GM19035 (cell line): ENCODE results near the gene PSMA2.

Experiments used
- ATAC-seq: cut with Tn5 transposase; IDR thresholded peaks from one replicate; pipeline ENCODE4 v1.9.1; 2021; ENCODE audit not compliant: unreplicated experiment

Gene PSMA2

DNA sequence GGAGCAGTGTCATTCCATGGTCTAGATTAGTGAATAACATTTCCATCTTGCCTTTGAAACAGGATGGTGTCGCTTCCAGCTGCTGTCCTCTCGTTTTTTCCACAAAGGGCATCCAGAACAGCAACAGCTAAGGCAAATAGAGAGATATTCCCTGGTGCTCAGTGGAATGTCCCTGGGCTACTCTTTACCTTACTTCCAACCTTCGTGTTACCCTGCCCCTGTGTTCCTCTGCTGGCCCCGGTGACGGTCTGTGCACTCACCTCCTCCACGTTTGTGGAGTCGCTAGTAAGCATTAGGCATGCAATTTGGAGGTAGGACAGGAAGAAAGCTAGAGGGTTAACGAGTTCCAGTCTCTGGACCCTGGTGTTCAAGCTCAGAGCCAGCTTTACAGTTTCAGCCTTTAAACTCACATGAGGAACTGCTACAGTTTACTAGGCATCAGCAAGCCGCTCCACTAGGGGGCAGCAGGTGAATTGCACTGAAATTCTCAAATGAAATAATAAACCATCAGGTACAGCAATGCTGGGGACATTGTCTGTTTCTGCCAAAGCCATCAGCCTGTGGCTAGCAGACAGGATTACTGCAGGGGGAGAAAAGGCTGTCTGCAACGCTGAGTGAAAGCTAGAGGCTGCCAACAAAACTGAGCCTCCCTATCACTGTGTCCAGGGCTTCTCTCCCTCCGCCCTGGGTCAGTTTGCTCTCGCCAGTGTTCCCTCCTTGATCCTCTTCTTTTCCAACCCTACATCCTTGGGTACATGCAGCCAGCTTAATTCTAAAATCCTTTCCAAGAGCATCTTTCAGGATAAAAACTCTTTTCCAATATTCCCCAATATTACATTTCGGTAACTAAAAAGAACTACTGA is 9.2 kb upstream of the PSMA2 start:
- no peak for ATAC-seq

DNA sequence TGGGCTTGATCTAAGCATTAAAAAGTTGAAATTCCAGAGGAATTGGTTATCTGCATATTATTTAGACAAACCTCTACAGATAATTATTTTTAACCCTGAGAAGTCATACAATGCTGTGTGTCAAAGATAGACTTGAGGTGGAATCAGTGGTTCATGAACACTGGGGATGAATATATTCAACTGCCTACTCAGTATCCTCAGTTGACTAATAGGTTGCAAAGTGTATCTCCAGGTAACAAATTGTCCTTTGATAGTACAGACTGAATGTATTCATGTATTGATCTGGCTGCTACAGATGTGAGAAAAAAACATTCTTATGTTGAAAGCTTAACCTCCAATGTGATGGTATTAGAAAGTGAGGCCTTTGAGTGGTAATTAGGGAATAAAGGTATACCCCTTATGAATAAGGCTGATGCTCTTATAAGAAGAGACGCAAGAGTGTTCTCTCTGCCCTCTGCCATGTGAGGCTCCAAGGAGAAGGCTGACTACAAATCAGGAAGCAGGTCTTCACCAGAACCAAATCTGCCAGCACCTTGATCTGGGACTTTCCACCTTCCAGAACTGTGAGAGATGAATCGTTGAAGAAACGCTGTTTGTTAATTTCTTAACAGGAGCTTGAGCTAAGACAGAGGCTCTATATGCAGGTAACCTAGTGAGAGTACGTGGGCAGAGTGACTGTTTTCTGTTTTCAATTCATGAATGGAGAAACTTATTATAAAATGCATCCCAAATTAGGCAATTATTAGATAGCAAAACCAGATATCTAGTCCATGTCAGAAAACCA is 7.7 kb upstream of the PSMA2 start:
- no peak for ATAC-seq

DNA sequence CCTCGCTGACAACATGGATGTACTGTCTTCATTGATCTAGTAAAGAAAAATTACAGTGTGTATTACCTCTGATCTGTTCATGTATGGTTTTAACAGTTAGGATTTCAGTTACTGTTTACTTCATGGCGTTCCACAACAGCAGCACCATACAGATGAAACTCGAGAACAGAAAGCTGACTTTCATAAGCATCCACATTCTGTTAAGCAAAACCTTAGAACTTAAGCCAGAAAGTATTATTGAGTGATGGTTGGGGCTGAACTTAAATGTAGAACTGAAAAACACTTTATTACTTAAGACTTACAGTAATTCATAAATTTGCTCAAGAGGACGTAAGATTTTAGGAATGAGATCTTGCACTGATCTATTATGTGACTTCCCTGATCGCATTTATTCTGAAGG is 3.9 kb upstream of the PSMA2 start:
- no peak for ATAC-seq

GRCh38 chr7:42934291-42934690 is 2.3 kb upstream of the PSMA2 start:
- ATAC-seq = no peak

GRCh38 chr7:42932811-42933591 is 1.0 kb upstream of the PSMA2 start:
- no peak for ATAC-seq

DNA sequence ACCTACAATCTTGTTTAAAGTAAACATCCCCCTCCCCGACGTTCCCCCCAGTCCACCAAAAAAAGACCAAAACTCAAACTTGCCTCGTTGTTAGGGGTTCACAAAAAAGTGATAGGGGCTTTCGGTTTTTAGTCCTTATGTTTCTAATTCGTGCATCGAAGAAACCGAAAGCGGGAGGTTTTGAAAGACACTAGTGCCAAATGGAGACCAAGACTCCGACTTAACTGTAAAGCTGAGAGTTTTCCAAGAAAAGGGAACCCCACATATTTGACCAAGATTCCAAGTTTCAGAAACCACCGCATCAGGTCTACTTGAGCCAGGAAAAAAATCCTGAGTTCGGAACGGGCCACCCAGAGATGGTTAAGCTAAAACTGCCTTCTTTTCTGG is 534 bp downstream of the PSMA2 start:
- ATAC-seq = no peak

DNA sequence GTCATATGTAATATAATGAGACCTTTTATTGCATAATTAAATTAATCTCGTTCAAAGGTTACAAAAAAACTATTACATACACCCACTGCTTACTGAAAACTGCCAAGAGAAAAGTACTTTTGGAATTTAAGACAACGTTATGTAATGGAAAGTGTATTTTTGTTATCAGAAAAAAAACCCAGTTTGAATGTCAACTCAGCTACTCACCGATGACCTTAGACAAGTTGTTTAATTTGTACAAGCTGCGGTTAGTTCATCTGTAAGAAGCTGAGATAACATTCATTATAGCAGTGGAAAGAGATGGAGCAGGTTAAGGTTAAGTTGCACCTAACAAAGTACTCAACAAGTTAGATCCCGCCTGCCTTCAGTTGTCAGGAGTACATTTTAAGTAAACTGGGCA is 1.1 kb downstream of the PSMA2 start:
- ATAC-seq = no peak

GRCh38 chr7:42929449-42929848 is 2.5 kb downstream of the PSMA2 start:
- no peak for ATAC-seq

DNA sequence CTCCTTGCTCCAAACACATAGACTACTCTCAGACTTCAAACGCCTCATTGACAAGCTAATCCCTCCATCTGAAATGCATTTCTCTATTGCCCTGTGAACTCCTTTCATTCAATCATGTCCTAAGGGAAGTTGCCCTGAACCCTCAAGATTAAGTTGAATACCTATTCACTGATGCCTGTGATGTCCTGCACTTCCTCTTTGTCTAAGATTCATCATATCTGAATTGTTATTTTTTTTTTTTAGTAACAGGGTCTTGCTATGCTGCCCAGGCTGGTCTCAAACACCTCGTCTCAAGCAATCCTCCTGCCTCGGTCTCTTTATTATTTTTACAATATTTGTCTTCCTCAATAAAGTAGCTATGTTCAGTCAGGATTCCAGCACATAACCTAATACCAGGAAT is 3.2 kb downstream of the PSMA2 start:
- ATAC-seq = no peak

DNA sequence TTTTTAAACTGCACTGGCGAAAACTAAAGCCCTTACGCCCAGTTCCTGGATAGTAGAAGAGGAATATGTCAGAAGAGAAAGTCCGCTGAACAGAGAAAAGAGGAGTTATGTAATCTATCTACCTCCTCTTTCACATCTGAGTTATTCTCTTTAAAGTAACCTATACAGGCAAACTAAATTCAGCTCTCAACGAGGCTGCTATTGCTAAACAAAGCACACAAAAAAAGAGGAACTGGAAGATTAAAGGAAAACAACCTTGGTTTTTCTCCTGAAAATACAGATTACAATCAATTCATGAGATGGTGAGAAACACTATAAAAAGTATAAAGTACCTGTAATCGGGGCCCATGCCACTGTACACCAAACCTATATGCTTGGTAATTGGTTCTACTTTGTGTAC is 5.8 kb downstream of the PSMA2 start:
- no peak for ATAC-seq

DNA sequence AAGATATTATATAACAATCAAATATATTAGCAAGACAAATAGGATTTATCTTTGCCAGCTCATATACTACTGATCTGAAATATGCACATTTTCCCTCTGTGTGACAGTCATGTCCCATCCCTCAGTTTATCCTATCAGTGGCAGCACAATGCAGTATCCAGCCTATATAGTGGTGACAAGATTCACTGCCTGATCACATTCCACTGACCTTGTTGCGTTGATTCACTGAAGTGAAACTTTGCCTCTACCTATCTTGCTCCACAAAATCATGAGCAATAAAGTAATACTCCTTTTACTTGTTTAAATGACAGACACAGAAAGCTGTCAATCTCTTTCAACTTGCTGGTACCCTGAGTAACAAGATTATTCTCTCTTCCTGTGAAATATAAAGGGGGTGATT is 6.3 kb downstream of the PSMA2 start:
- no peak for ATAC-seq

- ATAC-seq = no peak
Observed at GRCh38 chr7:42924223-42924838, 7.6 kb downstream of the PSMA2 start.

- ATAC-seq = no peak
Observed at GRCh38 chr7:42922017-42922753, 9.8 kb downstream of the PSMA2 start.

- no peak for ATAC-seq
Observed at GRCh38 chr7:42915356-42915755, 16.6 kb downstream of the PSMA2 start.

DNA sequence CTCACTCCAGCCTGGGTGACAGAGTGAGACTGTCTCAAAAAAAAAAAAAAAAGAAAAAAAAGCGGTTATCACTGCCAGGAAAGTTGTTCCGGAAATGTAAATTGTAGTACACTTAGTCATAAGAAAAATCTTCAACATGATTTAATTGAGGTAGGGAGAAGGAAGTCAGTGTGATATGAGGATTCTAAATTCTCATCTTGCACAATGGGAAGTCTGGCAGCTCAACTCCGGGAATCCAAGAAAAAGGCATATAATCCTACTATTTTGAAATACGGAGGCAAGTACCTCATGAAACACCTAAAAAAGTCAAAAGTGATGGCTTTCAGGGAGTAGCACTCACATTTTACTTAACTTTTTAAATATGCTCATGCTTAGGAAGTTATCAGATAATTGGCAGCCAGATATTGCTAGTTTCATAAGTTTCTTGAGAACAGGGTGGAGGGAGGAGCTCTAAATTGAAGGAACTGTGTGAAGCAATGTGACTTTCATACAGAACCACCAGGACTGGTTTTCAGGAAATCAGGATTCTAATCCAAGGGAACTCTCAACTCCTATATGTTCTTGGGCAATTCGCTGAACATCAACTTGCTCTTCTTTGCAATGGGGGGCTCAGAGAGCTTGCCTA is 17.4 kb downstream of the PSMA2 start:
- no peak for ATAC-seq

DNA sequence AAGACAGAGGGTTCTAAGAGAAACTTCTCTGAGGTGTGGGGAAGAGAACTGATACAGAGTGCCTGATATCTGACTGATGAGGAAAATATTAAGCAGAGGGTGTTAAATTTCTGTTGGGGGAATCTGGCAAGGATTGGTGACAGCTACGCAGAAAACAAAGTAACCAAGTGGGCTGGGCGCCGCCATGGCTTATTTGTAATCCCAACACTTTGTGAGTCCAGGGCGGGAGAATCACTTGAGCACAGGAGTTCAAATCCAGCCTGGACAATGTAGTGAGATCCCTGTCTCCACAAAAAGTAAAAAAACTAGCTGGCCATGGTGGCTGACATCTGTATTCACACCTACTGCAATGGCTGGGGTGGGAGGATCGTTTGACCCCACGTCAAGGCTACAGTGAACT is 18.0 kb downstream of the PSMA2 start:
- no peak for ATAC-seq

DNA sequence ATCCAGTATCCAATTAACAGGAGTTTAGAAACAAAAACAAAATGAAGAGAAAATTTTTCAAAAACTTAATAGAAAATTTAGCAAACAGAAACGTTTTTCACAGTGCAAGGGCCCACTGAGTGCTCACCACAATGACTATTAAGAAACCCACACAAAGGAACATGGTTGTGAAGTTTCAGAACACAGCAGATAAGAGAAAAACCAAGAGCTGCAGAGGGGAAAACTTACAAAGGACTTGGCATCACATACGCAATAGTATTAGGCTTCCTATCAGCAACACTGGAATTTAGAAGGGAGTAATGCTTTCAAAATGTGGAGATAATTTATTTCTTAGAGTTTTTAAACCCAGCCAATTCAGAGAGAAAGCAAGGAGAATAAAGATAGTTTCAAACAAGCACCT is 18.4 kb downstream of the PSMA2 start:
- ATAC-seq = no peak

DNA sequence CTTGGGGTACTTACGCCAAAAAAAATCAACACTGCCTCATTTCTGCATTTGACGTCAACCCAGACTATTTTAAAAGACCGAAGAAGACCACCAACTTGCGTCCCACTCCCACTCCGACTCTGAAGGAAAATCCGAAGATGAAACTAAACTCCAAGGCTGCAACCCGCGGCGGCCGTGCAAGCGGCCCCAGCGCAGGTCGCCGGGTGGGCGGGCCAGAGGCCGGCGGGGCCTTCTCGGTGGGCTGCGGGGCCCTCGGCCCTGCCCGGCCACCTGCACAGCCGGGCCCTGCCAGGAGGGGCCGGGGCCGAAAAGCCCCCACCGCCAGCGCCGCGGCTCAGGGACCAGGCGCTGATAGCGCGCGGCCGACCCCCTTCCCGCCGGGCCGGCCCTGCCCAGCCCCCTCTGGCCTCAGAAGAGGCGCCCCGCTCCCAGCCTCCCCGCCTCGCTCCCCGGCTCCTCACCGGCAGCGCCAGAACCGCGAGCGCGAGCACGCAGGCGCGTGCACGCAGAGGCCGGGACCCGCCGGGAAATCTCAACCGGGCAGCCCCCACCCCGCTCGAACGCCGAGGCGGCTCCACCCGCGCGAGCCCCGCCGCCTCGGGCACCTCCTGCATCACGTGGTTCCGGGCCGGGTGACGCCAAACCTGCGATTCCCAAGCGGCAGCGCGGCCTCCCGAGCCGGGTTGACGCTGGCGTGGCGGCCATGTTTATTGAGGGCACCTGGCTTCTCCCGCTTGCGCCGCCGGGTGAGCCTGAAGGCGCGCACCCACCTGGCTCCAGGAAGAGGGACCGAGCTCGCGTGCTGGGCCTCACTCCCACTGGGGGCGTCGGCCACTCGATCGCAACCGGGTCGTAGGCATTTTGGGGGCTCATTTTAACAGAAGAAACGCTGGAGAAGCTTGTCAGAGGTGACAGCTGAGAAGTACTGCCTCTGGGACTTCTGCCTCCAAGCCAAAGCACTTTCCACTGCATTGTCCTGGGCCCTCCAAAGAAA is 20.2 kb downstream of the PSMA2 start, which contains the start of gene C7orf25:
C7orf25 (minus strand) TSS at position 617 of the 994 bp plus-strand sequence. CDS start 1,170 bp downstream, outside the sequence.
- peak; percentile 94 for ATAC-seq

- no peak for ATAC-seq
Observed at GRCh38 chr7:42910306-42910705, 21.7 kb downstream of the PSMA2 start.
